GM12873 (cell line): ENCODE data around the gene SORCS2.

Experiments used
- TF ChIP-seq, protein P1 (sequence below): IDR thresholded peaks from 2 replicates; pipeline ENCODE4 v1.5.1; 2012; ENCODE audit warnings: low read depth, mild to moderate bottlenecking, moderate library complexity, low read length, control low read depth; ENCODE audit not compliant: insufficient read depth; ENCODE audit errors: missing control alignments

Gene SORCS2

DNA sequence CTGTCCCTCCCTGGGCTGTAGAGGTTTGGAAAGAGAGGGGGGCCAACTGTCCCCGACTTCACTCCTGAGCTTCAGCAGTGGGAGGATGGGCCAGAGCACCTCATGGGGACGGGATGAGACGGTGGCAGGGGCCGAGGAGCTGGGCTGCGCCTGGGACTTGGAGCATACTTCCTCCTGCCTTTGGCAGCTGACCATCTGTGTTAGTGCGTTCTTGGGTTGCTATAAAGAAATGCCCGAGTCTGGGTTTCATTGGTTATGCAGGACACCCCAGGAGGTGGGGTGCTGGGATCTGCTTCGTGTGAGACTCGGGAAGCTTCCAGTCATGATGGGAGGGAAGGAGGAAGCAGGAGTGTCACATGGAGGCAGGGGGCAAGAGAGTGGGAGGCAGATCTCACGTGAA lies 235.0 kb downstream of the SORCS2 start:
- TF ChIP-seq, protein P1, sequence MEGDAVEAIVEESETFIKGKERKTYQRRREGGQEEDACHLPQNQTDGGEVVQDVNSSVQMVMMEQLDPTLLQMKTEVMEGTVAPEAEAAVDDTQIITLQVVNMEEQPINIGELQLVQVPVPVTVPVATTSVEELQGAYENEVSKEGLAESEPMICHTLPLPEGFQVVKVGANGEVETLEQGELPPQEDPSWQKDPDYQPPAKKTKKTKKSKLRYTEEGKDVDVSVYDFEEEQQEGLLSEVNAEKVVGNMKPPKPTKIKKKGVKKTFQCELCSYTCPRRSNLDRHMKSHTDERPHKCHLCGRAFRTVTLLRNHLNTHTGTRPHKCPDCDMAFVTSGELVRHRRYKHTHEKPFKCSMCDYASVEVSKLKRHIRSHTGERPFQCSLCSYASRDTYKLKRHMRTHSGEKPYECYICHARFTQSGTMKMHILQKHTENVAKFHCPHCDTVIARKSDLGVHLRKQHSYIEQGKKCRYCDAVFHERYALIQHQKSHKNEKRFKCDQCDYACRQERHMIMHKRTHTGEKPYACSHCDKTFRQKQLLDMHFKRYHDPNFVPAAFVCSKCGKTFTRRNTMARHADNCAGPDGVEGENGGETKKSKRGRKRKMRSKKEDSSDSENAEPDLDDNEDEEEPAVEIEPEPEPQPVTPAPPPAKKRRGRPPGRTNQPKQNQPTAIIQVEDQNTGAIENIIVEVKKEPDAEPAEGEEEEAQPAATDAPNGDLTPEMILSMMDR: no peak

DNA sequence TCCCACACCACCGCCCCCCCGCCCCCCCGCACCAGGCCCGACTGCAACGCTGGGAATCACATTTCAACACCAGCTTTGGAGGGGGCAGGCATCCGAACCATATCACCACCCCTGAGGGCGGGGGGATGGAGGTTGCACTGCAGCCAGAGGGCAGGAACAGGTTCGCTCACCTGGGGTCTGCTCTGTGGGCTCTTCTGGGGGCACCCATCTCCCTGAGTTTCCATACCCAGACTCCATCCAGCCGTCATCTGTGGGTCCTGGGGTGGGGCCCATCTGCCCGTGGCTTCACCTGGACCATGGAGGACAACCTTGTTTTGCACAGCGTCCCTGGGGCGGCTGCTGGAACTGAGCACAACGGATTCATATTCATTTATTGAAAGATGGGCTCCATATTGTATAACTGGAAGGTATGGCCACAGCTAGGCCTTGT lies 235.5 kb downstream of the SORCS2 start:
- TF ChIP-seq, protein P1: no peak

DNA sequence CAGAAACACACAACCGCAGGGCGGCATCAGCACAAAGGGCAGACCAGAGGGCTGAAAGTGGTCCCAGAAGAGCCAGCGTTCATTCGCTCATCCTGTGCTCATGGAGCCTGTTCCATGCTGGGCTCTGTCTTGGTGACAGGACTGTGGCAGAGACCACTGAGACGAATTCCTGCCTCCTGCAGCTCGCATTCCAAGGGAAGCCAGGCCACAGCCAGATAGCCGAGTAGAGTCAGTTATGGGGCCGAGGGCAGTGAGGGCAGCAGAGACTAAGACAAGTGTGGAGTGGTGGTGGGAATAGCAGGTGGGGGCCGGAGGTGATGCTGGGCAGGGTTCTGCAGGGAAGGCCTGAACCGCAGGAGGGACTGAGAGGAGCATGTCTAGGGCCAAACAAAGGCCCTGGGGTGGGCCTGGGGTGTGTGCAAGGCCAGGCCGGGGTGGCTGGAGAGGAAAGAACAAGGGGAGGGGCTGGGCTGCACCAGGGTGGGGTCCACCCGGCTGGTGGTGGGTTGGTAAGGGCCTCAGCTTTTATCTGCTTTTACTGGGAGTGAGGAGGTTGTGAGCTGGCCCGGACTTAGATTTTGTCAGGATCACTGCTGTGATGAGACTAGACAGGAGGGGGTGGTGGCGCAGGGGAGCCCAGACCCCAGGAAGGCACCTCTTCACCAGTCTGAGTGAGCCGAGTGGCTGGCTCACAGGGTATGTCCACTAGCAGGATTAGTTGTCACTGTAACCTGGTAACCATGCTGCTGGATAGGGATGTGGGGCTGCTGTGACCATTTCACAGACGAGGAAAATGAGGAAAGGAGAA lies 236.1 kb downstream of the SORCS2 start:
- TF ChIP-seq, protein P1: no peak

DNA sequence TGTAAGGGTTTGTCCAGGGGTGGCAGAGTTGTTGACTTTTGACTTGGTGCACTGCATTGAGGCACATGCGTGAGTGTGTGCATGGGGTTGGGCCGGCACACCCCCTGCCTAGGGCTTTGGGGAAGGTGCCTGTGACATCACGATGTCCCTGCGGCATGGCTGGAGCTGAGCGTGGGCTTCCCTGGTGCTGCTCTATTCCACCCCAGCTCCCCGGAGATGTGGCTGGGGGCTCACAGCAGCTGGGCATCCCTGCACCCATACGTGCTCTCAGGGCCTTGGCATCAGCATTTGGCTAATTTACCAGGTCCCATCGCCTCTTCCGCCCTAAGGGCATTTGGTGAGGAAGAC lies 236.7 kb downstream of the SORCS2 start:
- TF ChIP-seq, protein P1: no peak

DNA sequence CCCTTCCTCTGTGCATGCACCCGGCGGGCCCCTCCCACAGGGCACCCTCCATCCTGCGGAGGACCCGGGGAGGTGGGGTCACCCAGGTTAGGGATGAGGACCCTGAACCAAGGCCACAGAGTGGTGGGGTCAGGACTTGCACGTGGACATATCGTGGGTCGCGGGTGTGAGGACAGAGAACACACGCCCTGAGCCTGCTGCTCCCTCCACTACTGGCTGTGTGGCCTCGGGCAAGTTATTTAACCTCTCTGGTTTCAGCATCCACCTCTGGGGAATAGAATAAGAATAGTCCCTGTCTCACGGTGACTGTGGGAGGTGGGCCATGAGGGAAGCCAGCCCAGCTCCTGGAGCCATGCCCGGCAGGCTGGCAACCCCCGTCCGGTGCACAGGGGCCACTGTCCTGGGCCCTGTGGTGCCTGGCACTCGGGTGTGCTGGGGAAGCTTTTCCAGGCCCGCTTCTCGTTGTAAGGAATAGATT lies 237.3 kb downstream of the SORCS2 start:
- TF ChIP-seq, protein P1: no peak

DNA sequence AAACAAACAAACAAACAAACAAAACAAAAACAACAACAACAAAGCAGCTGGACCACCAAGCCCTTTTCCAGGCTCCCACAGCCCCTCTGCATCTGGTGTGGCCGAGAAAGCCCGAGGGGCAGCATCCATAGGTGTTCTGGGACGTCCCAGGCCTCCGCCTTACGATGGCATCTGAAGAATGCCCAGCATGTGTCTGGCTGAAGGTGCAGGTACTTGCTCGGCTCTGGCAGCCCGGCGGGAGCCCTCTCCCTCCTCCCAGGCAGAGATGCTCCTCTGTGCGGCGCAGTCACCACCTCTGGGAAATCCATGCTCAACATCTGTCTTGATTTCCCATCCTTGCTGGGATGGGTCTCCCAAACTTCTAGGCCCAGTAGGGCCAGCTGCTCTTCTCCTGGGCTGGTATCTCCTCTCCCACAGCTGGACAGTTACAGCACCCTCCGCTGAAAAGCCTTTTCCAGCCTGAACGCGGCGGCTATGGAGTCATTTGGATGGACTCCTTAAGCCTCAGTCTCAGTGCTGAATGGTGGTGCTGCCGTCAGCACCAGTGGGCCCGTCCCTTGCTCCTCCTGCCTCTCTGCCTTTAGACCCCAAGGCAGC lies 238.1 kb downstream of the SORCS2 start:
- TF ChIP-seq, protein P1: no peak

DNA sequence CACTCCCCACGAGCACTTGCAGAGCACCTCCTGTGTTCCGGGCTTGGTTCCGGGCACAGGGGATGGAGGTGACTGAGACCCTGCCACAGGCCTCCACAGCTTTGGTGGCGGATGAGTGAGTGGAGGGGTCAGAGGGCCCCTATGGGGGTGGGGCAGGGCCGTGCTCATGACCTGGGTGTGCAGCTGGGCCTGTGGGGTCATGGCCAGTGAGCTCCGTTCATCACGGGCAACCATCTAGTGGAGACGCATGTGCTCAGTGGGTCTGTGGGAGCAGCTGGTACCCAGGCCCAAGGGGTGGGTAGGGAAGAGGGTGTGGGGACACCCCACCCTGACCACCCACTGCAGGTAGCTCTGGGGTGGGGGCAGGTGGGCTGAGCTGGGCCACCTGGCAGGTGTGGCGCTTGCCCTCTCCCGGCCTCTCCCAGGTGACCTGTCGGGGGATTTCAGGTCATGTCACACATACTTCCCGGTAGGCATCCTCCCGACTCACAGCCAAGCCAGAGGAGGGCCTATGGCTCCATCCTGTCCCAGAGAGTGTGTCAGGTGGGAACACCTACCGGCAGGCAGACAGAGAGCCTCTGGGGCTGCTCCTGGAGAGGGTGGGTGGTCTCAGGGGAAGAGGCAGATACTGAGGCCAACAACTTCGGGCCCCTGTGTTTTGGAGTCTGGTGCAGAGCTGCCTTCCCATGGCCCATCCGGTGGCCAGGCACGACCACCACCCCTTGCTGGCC lies 238.8 kb downstream of the SORCS2 start:
- TF ChIP-seq, protein P1: no peak
